ENCODE results near the gene HMBS. TPM values are rescaled to one million over a fixed set of nuclear protein-coding genes. Genes with fewer than 3 reads are reported as not detected.

HMBS gene
- total RNA-seq, 2 donors from 2014 or later, result 31.6 to 42.5 TPM

GRCh38 chr11:119085437-119085847 lies 761 bp downstream of the HMBS start:
- peak; percentile 33 to 47 for ATAC-seq (replicated peaks in 1 of 2)
- Mint-ChIP-seq H3K27me3 (ENCODE audit: low read depth) (no peaks in the 10 kb centered on the region), H3K4me3 (peak overlapping the region; percentile 93 to 99), H3K36me3 (ENCODE audit: insufficient read depth in 2 of 2) (peaks cover 0 to 2% of the 10 kb centered on the region in 2 donors), H3K4me1 (ENCODE audit: low read depth) (peaks cover 25% of the 10 kb centered on the region), H3K9me3 (no peaks in the 10 kb centered on the region), H3K27ac (peak overlapping the region; percentile 94)
- peak; percentile 47 to 48 for DNase-seq

GRCh38 chr11:119087123-119087522 lies 2.4 kb downstream of the HMBS start:
- peaks cover under 1 to 1% of the 10 kb centered on the region in 2 donors for H3K36me3 Mint-ChIP-seq (ENCODE audit: insufficient read depth in 2 of 2)
- no peaks in the 10 kb centered on the region for H3K9me3 Mint-ChIP-seq
- DNase-seq, result no peak
- H3K4me3 Mint-ChIP-seq, result no peak overlapping the region
- no peak for ATAC-seq (replicated peaks in 1 of 2)
- peaks cover 26% of the 10 kb centered on the region for H3K4me1 Mint-ChIP-seq (ENCODE audit: low read depth)
- H3K27ac Mint-ChIP-seq, result no peak overlapping the region
- no peaks in the 10 kb centered on the region for H3K27me3 Mint-ChIP-seq (ENCODE audit: low read depth)

- H3K36me3 Mint-ChIP-seq (ENCODE audit: insufficient read depth in 2 of 2), result peaks cover 4% of the 10 kb centered on the region in 2 donors
- DNase-seq, result no peak
- no peak overlapping the region for H3K27ac Mint-ChIP-seq
- peak overlapping the region in 1 of 2 donors; percentile 12 for H3K4me3 Mint-ChIP-seq
- H3K9me3 Mint-ChIP-seq, result no peaks in the 10 kb centered on the region
- H3K4me1 Mint-ChIP-seq (ENCODE audit: low read depth), result peaks cover 32% of the 10 kb centered on the region
- no peaks in the 10 kb centered on the region for H3K27me3 Mint-ChIP-seq (ENCODE audit: low read depth)
- ATAC-seq (replicated peaks in 1 of 2), result no peak
Observed at GRCh38 chr11:119087747-119088241, 3.1 kb downstream of the HMBS start.

GRCh38 chr11:119088406-119088805 lies 3.7 kb downstream of the HMBS start:
- Mint-ChIP-seq H3K4me1 (ENCODE audit: low read depth) (peaks cover 37% of the 10 kb centered on the region), H3K4me3 (no peak overlapping the region), H3K27me3 (ENCODE audit: low read depth) (no peaks in the 10 kb centered on the region), H3K27ac (no peak overlapping the region), H3K36me3 (ENCODE audit: insufficient read depth in 2 of 2) (peaks cover 6% of the 10 kb centered on the region in 2 donors), H3K9me3 (no peaks in the 10 kb centered on the region)
- ATAC-seq (replicated peaks in 1 of 2) (no peak), DNase-seq (no peak)

- Mint-ChIP-seq H3K9me3 (no peaks in the 10 kb centered on the region), H3K27ac (no peak overlapping the region), H3K4me1 (ENCODE audit: low read depth) (peaks cover 40% of the 10 kb centered on the region), H3K27me3 (ENCODE audit: low read depth) (no peaks in the 10 kb centered on the region), H3K4me3 (no peak overlapping the region), H3K36me3 (ENCODE audit: insufficient read depth in 2 of 2) (peaks cover 12 to 13% of the 10 kb centered on the region in 2 donors)
- ATAC-seq (replicated peaks in 1 of 2) (no peak), DNase-seq (no peak)
Observed at GRCh38 chr11:119089319-119089718, 4.6 kb downstream of the HMBS start.

- no peak for DNase-seq
- Mint-ChIP-seq H3K9me3 (no peaks in the 10 kb centered on the region), H3K27me3 (ENCODE audit: low read depth) (no peaks in the 10 kb centered on the region), H3K4me3 (no peak overlapping the region), H3K27ac (peak overlapping the region; percentile 19), H3K4me1 (ENCODE audit: low read depth) (peaks cover 45% of the 10 kb centered on the region), H3K36me3 (ENCODE audit: insufficient read depth in 2 of 2) (peaks cover 15 to 17% of the 10 kb centered on the region in 2 donors)
- no peak for ATAC-seq (replicated peaks in 1 of 2)
Observed at GRCh38 chr11:119091178-119091577, 6.5 kb downstream of the HMBS start.

- peaks cover 45% of the 10 kb centered on the region for H3K4me1 Mint-ChIP-seq (ENCODE audit: low read depth)
- DNase-seq, result peak; percentile 18 to 34
- no peaks in the 10 kb centered on the region for H3K9me3 Mint-ChIP-seq
- peak in 1 of 2 donors; percentile 2 for ATAC-seq (replicated peaks in 1 of 2)
- H3K27me3 Mint-ChIP-seq (ENCODE audit: low read depth), result no peaks in the 10 kb centered on the region
- peak overlapping the region; percentile 95 to 96 for H3K4me3 Mint-ChIP-seq
- H3K36me3 Mint-ChIP-seq (ENCODE audit: insufficient read depth in 2 of 2), result peaks cover 17 to 22% of the 10 kb centered on the region in 2 donors
- H3K27ac Mint-ChIP-seq, result peak overlapping the region; percentile 67
Observed at GRCh38 chr11:119091966-119092879, 7.5 kb downstream of the HMBS start.

- H3K4me1 Mint-ChIP-seq (ENCODE audit: low read depth), result peaks cover 35% of the 10 kb centered on the region
- H3K36me3 Mint-ChIP-seq (ENCODE audit: insufficient read depth in 2 of 2), result peaks cover 19 to 22% of the 10 kb centered on the region in 2 donors
- no peaks in the 10 kb centered on the region for H3K9me3 Mint-ChIP-seq
- peak in 1 of 2 donors; percentile 21 for DNase-seq
- H3K27me3 Mint-ChIP-seq (ENCODE audit: low read depth), result no peaks in the 10 kb centered on the region
- H3K4me3 Mint-ChIP-seq, result peak overlapping the region; percentile 95 to 96
- no peak for ATAC-seq (replicated peaks in 1 of 2)
- H3K27ac Mint-ChIP-seq, result peak overlapping the region; percentile 97
Observed at GRCh38 chr11:119092880-119093842, 8.5 kb downstream of the HMBS start.

GRCh38 chr11:119093942-119094815 lies 9.5 kb downstream of the HMBS start:
- DNase-seq, result peak; percentile 53 to 72
- H3K36me3 Mint-ChIP-seq (ENCODE audit: insufficient read depth in 2 of 2), result peaks cover 24 to 28% of the 10 kb centered on the region in 2 donors

GRCh38 chr11:119094816-119095065 lies 10.1 kb downstream of the HMBS start:
- H3K4me3 Mint-ChIP-seq, result peak overlapping the region; percentile 96 to 97
- H3K36me3 Mint-ChIP-seq (ENCODE audit: insufficient read depth in 2 of 2), result peaks cover 24 to 28% of the 10 kb centered on the region in 2 donors
- no peaks in the 10 kb centered on the region for H3K27me3 Mint-ChIP-seq (ENCODE audit: low read depth)
- DNase-seq (peak; percentile 61 to 77), ATAC-seq (replicated peaks in 1 of 2) (peak; percentile 27 to 29)
- peaks cover 47% of the 10 kb centered on the region for H3K4me1 Mint-ChIP-seq (ENCODE audit: low read depth)
- no peaks in the 10 kb centered on the region for H3K9me3 Mint-ChIP-seq
- H3K27ac Mint-ChIP-seq, result peak overlapping the region; percentile 97

More at GRCh38 chr11:119093942-119094815, 9.5 kb downstream of the HMBS start:
- Mint-ChIP-seq H3K27me3 (ENCODE audit: low read depth) (no peaks in the 10 kb centered on the region), H3K4me3 (peak overlapping the region; percentile 96 to 97), H3K4me1 (ENCODE audit: low read depth) (peaks cover 41% of the 10 kb centered on the region), H3K27ac (peak overlapping the region; percentile 97), H3K9me3 (no peaks in the 10 kb centered on the region)
- ATAC-seq (replicated peaks in 1 of 2), result peak; percentile 2 to 14

GRCh38 chr11:119095066-119095880 lies 10.6 kb downstream of the HMBS start:
- Mint-ChIP-seq H3K9me3 (no peaks in the 10 kb centered on the region), H3K4me1 (ENCODE audit: low read depth) (peaks cover 52% of the 10 kb centered on the region), H3K27me3 (ENCODE audit: low read depth) (no peaks in the 10 kb centered on the region), H3K4me3 (peak overlapping the region; percentile 96 to 97), H3K27ac (peak overlapping the region; percentile 97), H3K36me3 (ENCODE audit: insufficient read depth in 2 of 2) (peaks cover 25 to 30% of the 10 kb centered on the region in 2 donors)
- ATAC-seq (replicated peaks in 1 of 2) (peak; percentile 79 to 81), DNase-seq (peak; percentile 99 to 100)

Data from activated T-cell treated with anti-CD3 and anti-CD28 coated beads, Interleukin-2, amount 50 U/mL, for 72 hours (primary cell).